NCI-H446 treated with DMSO at 0.1 percent for 48 hours (cell line): ENCODE data around the gene JAZF1.

Experiments
- DNase-seq: peaks from one replicate; lab custom pipeline; 2025; lab: John Stamatoyannopoulos, UW

JAZF1 gene

DNA sequence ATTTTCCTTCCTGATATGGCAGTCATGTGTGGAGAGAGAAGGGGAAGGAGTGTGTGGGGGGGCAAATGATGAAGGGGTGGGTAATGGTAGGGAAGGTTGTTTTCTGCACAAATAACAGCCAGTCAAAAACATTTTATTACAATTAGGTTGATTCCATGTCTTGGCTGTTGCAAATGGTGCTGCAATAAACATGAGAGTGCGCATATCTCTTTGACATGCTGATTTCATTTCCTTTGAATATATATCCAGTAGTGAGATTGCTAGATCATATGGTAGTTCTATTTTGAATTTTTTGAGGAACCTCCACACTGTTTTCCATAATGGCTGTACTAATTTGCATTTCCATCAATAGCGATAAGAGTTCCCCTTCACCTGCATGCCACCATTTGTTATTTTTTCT is 10.6 kb upstream of the JAZF1 start:
- no peak for DNase-seq

DNA sequence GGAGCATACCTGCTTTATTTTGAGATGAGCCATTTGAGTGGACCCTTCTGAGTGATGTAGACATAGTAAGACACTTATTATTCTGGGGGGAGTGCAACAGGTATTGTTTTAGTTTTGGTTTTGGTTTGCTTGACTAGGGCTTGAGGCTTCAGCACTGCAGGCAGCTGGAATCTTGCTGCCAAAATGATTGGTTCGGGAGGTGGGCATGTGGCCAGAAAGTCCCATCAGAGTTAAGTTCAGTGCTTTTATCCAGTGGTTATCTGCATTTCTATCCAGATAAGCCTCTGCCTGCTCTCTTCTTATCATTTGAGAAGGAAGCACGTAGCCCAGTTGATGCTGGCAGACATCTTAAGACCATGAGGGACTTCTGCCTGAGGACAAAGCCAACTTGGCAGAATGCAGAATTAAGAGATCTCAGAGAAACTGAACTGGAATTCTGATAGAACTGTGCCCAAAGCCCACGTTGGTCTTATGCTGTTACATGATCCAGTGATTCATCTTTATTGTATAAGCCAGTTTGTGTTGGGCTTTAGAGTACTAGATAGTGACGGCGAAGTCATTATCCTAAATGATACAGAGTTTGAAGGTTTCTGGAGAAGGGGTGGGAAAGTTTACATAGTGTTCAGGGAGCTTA is 9.6 kb upstream of the JAZF1 start:
- no peak for DNase-seq

DNA sequence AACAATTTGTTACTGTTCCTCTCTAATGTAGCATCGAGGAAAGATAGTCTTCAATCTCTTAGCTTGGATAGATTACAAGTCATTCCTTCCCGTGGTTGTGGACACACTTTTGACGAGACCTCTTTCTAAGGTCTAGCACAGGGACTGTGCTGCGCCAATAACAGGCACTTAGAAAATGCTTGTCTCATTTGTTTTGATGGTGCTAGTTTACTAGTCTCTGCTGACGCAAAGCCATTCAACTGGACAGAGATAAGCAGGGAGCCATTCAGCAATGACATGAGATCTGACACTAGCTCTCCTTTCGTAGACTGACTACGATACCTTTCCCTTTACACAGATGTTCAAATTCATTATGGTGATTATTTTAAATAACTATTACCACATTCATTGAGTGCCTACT is 6.4 kb upstream of the JAZF1 start:
- no peak for DNase-seq

DNA sequence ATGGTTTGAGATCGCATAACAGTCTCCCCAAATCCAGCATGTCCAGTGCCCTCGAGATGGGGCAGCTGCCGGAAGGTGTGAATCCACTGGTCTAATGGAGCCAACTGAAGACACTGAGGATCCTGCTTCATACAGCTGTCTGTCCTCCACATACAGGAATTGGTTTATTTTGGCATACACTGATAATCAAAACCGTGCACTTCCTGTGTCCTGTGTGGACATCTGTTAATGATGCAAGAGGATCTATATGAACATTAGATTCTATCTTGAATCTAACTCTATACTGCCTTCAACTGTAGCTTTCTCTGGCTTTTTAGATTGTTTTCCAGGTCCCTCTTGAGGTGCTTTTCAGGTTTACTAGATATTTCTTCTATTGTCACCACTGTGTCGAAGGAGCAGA is 3.0 kb upstream of the JAZF1 start:
- no peak for DNase-seq

DNA sequence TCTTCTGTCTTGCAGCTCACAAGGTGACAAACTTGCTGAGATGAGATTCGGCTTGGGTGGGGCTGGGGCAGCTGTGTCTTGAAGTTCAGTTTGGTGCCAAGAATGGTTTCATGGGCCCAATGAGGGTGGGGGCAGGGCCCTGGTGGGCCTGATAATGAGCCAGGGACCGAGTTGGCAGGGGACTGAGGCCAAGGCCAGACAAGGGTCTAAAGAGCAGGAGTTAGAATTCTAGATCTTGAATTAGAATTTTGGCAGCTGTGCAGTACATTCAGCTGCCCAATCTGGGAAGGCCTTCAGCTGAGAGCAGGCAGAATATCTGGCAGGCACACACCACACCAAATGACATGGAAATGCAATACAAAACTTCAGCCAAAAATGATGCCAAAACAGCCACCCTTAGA is 1.5 kb upstream of the JAZF1 start:
- no peak for DNase-seq

DNA sequence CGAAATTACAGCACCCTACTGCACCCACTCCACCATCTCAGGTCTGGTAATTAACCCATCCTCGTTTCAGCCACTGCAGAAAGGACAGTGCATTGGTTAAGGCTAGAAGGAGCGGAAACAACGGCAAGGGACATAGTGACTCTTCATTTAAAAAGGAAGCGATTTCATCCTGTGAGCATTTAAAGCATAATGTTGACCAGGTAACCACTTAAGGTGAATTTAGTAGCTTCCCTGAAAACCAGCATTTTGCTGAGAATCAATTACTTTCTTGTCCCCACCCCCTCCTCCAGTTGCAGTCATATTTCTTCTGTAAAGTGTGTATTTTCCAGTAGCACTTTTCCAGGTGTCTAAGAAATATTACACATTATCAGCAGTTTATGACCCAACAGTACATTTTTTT is 821 bp upstream of the JAZF1 start:
- no peak for DNase-seq

DNA sequence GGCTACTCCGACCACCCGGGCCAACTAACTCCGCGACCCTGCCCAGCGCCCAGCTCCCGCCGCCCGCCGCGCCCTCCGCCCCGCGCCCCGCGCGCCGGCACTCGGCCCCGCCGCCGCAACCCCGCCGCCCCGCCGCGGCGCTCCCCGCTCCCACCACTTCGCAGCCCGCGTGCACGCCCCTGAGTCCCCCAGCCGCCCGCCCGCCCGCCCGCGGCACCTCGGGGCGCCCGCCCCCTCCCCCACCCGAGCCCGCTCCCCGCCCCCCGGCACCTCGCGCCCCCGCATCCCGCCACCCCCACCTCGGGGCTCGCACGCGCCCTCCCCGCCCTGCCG is 598 bp downstream of the JAZF1 start:
- DNase-seq, result no peak

DNA sequence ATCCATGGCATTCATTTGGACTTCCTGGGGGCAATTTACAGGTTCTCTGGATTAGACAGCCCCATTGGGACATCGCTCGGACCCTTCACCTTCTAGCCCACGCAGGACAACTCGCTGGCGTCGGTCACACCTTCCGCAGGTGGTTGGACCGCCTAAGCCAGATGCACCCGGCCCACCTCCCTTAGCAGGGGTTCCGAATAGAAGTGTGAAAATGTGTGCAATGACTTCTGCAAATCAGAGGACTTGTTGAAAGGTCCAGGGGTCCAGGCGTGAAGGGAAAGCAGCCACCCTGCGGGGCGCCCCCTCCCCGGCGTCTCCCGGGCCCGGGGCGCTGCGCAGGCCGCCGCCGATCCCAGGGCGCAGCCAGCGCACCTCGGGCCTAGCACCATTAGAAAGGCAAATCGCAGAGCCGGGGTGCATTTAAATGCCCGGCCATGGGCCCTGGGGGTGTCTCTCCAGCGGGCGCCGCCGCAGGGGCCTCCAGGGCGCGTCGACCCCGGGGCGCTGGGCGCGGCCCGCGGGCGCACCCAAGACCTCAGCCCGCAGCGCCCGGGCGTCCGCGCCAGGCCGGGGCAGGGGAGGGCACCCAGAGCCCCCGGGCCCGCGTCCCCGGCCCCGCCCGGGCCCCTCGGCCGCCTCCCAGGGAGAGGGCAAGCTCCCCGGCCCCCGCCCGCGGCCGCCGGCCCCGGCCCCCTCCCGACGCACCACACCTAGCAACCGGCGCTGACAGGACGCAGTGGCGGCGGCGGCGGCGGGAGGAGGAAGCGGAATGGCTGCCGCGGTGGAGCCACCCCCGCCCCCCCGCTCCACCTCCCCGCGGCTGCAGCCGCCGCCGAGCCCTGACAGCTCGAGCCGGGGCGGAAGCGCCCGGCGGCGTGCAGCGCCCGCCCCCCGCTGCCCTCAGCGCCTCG is 1.2 kb downstream of the JAZF1 start:
- no peak for DNase-seq

DNA sequence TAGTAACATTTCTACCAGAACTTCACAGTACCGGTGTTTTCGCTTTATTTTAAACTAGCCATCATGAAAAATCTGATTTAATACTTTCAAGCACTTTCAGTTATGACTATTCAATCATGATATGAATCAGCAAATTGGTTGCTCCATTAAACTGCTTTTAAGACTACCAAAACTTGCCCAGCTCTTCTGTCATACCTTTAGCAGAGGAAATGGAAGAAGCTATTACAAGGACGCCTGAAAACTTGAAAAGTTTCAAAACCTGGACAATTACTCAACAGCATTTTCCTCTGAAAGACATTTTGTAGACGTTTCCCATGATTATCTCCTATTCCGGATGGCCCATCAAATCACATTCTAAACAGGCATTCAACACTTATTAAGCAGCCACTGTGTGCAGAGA is 2.0 kb downstream of the JAZF1 start:
- DNase-seq, result no peak

DNA sequence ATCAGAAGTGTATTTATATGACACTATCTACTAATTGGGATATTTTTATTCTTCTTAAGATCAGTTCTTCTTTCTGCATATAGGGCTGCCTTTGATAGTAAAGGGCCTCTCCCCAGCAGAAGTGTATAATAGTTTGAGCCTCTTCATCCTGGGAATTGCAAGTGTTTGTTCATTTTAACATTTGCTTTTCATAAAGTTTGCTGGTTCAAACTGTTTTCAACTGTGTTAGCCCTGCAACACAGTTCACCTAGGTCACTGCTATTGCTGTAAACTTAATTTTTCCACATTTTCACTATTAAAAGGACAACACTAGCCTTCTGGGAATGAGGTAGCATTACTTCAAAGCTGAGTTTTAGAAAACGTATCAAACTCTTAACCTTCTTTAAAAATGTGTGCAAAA is 2.8 kb downstream of the JAZF1 start:
- no peak for DNase-seq

DNA sequence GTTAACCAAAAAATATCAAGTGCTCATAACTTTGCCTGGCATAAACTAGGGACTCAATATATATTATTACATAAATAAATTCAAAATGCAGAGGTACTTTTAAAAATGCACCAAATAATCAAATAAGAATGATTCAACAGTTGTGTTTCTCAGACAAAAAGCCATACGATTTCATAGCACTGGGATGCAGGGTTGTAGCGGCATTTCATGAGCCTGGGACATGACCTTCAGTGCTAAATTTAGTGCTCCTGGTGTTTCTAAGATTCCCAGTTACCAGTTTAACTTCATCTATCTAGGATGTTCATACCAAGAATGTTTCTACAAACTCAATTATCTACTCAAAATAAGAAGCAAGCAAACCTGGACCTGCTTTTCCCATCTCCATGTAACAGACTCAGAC is 4.0 kb downstream of the JAZF1 start:
- DNase-seq, result no peak

DNA sequence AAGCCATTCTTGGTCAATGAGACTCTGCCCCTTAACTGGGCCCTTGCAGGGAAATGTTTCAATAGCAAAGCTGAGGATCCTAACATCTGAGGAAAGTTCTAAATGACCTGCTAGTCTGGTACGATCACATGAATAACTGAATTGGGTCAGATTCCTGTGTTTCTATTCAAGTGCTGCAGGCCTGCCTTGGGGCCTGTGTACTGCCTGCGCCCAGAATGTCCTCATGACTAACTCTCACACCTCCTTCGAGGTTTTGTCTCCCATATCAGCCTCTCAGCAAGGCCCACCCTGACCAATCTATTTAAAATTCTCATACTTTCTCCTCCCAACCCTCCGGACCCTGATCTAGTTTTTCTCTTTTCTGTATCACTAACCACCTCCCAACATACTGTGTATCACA is 4.4 kb downstream of the JAZF1 start:
- DNase-seq, result no peak

DNA sequence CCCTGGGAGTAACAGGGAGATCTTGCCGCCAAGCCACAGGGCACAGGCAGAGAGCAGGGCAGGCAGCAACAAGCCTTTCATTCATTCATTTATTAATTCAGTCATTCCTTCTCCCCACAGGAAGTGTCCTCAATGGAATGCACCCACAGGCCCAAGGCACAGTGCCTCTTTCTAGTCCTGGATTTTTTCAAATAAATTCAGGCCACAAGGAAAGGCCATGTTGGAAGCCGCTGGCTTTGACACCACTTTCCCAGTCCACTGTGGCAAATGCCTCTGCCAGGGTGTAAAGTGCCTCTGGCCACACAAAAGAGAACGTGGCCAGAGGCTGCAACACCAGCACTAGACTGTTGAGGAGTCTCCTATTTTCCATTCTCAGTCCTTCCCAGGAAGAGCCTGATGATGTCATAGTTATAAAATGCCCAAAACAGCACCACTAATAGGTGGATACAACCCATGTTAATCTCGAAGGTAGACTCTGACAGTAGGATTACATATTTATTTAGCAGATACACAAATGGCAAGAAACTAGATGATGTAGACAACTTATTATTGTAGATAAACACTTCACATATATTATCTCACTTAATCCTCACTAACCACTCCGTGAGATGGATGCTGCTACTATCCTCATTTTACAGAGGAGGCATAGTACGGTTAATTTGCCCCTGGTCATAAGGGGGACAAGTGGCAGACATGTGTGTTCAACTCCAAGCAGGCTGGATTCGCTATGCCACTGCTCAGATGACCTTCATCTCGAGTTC is 5.5 kb downstream of the JAZF1 start:
- no peak for DNase-seq

DNA sequence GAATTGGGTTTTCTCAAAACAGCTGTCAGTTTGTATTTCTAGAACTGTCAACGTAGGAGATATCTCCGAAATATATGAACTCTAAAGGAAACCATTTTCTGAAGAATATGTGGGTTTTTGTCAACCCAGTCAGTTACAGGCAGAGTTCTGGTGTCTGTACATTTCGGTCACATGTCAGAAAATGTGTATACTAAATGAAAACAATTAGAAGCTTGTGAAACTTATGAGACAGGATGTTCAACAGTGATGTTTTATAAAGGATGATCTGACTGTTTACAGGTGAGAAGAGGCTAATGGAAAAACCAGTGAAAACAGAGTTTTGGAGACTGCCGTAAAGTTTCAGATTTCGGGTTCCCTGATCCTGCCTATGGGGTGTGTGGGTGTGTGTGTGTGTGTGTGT is 6.2 kb downstream of the JAZF1 start:
- DNase-seq, result no peak

DNA sequence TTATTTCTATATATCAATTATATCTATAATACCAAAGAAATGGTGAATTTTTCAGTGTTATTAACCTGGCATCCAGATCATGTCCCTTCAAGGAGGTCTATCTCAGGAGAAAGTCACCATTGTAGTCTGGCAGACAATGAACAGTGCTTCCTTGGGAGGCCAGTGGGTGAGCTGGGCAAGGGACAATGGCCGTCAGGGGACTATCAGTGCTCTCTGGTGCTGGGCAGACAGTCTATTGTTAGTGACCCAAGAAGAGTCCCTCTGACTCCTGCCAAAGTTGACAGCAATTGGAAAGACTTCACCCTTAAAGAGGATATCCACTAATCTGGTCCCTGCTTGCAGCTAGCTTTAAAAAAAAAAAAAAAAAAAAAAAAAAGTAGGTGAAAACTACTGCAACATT is 7.1 kb downstream of the JAZF1 start:
- no peak for DNase-seq

DNA sequence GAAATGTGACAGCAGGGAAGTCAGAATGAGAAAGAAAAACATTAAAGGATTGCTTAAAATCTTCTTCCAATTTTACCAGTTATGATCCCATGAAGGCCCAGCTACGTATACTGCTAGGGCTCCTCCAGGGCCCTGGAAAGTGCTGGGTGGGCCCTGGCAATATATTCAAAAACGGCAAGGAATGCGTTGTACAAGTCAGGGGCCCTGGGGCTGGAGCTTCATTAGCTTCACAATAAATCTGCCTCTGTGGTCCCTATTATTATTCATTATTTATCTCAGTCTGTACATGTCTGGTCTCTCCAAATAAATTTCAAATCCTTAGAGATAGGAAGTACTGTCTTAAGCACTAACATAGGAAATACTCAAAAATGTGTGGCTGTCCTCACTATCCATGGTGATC is 7.6 kb downstream of the JAZF1 start:
- DNase-seq, result no peak

DNA sequence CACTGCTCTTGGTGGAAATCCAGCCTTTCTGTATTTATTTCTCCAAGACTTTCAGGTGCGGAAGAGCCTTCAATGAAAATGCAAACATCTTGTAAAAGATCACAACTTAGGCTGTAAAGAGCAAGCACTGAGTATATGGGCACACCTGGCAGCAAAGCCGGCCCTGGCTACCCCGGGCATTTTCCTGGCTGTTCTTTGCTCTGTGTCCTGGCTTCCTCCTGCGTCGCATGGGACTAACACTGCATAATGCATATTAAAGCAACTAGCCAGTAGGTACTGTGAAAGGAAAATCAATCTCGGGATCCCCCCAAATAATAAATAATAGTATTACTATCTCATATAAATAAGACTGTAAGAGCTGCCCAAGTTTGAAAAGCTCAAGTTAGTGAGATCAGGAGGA is 9.9 kb downstream of the JAZF1 start:
- DNase-seq, result no peak

DNA sequence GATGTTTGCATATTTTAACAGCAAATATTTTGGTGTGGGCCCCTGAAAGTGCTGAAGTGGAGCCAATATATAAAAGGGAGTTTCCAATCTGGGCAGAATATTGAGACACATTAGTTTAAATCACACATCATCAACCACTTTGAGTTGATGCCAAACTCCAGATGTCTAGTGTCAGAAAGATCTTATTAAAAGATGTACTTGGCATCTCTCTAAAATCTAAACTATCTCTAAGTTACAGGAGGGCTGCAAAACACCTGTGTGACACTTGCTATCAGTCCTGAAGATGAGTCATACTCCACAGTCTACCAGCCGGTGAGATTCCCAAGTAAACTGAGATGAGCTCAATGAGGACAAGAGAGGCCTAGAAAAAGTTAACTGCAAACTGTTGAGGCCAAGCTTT is 11.4 kb downstream of the JAZF1 start:
- no peak for DNase-seq

DNA sequence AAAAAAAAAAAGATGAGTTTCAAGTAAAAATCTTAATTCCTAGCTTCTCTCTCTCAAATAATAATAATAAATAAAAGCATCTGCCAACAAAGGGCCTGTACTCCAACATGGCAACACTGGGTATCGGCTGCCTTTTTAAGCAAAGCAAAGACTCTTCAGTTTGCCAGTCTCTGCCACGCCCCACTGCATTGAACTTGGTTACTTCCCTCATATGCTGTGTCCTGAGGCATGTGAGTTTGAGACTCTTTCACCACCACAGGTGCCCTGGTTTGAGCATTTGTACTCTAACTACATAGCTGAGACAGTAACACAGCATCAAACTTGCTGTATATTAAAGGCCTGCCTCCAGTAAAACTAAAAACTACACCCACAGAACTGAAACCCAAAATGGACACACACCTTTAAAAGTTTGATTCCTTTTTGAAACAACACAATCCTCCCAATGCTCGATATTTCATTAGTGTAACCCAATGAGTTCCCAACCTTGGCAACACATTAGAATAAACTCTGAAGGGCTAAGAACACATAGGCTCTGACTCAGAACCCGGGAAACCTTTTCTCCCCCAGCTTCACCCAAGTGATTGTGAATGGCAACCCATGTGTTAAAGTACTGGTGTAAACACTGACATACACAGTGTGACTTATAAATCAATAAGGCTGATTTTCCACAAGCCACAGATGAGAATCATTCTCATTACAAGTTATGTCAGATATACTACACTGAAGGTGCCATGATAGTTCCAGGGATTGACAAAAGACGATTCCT is 12.0 kb downstream of the JAZF1 start:
- DNase-seq, result no peak

DNA sequence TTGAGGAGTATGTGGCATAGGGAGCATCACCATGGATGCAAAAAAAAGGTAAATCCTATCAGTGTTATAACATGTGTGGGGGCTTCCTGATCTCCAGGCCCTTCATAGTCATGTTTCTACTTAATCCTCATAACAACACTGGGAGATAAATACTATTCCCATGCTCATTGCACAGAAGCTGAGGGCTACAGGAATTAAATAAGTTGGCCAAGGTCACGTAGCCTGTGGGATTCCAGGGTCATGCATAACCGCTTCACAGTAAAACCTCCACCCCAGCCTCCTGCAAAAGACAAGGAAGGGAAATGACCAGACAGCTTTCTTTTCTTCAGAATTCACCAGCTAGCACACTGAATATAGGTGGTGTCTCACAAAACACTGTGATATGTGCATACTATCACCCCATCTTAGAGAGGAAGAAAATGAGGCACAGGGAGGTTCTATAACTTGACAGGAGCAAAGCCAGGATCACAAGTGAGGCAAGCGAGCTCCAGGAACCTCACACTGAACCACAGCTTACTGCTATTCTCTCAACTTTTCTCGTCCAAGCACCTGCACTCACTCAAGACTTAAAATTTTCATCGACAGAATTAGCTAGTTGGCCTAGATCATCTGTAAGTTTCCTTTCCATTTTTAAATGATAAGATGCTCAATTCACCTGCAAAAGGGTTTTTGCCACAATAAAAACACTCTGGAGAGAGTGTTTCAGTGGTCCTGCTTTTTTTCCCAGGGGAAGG is 13.4 kb downstream of the JAZF1 start:
- no peak for DNase-seq
